Fibroblast of lung (primary cell): ENCODE results near the gene NRCAM. TPM values are rescaled to one million over a fixed set of nuclear protein-coding genes. Genes with fewer than 3 reads are reported as not detected.
A peak's percentile ranks its signal among the peaks of the same experiment; 100 is the strongest.

ENCODE experiments used
- DNase-seq, 2 donors: peaks; one replicate each; pipeline versions ENCODE4 v3.0.0 to v3.0.0-alpha.2; 2010; ENCODE audit warnings: low read depth in 2 of 2
- H2AFZ ChIP-seq: 2 replicates; pipeline ENCODE4 v1.5.1; 2012; ENCODE audit warnings: low read length, control low read depth, inconsistent platforms
- H3K27ac ChIP-seq: 2 replicates; pipeline ENCODE4 v1.5.1; 2011; ENCODE audit warnings: low read length, control low read depth; ENCODE audit not compliant: insufficient read depth
- H3K27me3 ChIP-seq: 2 replicates; pipeline ENCODE4 v1.5.1; 2011; ENCODE audit warnings: mild to moderate bottlenecking, low read length; ENCODE audit not compliant: control insufficient read depth, insufficient read depth
- H3K36me3 ChIP-seq: 2 replicates; pipeline ENCODE4 v1.5.1; 2011; ENCODE audit warnings: low read length; ENCODE audit not compliant: control insufficient read depth, insufficient read depth
- H3K4me1 ChIP-seq: 2 replicates; pipeline ENCODE4 v1.5.1; 2011; ENCODE audit warnings: low read length; ENCODE audit not compliant: control insufficient read depth, insufficient read depth; ENCODE audit errors: extremely low read depth
- H3K4me2 ChIP-seq: 2 replicates; pipeline ENCODE4 v1.5.1; 2011; ENCODE audit warnings: low read length, control low read depth; ENCODE audit not compliant: insufficient read depth; ENCODE audit errors: extremely low read depth
- H3K4me3 ChIP-seq, 4 experiments: fragments of 200-600 bp in 1 of 4; sonication (generic) in 1 of 4; replicated peaks in 1 of 4; 2 replicates each; pipeline ENCODE4 v1.5.1; 2011 to 2016; ENCODE audit warnings: low read length in 4 of 4, low read depth in 3 of 4, mild to moderate bottlenecking in 3 of 4, control low read depth in 2 of 4, inconsistent platforms in 1 of 4, mixed read lengths in 1 of 4; ENCODE audit not compliant: insufficient read depth in 1 of 4; ENCODE audit errors: control extremely low read depth in 1 of 4
- H3K79me2 ChIP-seq: 2 replicates; pipeline ENCODE4 v1.5.1; 2012; ENCODE audit warnings: mild to moderate bottlenecking, low read length, inconsistent platforms; ENCODE audit not compliant: control insufficient read depth, insufficient read depth
- H3K9ac ChIP-seq: 2 replicates; pipeline ENCODE4 v1.5.1; 2011; ENCODE audit warnings: mild to moderate bottlenecking, low read length, control low read depth; ENCODE audit not compliant: insufficient read depth
- H3K9me3 ChIP-seq: 2 replicates; pipeline ENCODE4 v1.5.1; 2012; ENCODE audit warnings: low read depth, low read length; ENCODE audit not compliant: control insufficient read depth, insufficient read depth
- H4K20me1 ChIP-seq: 2 replicates; pipeline ENCODE4 v1.5.1; 2011; ENCODE audit warnings: low read length; ENCODE audit not compliant: control insufficient read depth, insufficient read depth; ENCODE audit errors: extremely low read depth
- CTCF ChIP-seq, 2 donors: IDR thresholded peaks in 1 of 2; conservative IDR thresholded peaks in 1 of 2; 1 replicate in 1 of 2; 2 replicates in 1 of 2; pipeline ENCODE4 v1.5.1; 2011 to 2012; ENCODE audit warnings: low read length in 2 of 2, control low read depth in 1 of 2, inconsistent platforms in 1 of 2, low read depth in 1 of 2, mild to moderate bottlenecking in 1 of 2
- EZH2 ChIP-seq: IDR thresholded peaks from 2 replicates; pipeline ENCODE4 v1.5.1; 2012; ENCODE audit warnings: low read length, control low read depth, mild to moderate bottlenecking; ENCODE audit errors: missing control alignments
- polyA plus RNA-seq, 2 donors: library from polyadenylated mRNA; depleted of rRNA in 1 of 2; stranded (reverse) in 1 of 2; unstranded in 1 of 2; fragments of >200 nt; gene quantifications; 2 replicates each; pipeline ENCODE4 v1.2.1, GENCODE V29; 2011 to 2012; ENCODE audit warnings: missing spikeins in 1 of 2
- total RNA-seq: library from RNA; depleted of rRNA; stranded (reverse); fragments of >200 nt; gene quantifications from 2 replicates; pipeline ENCODE4 v1.2.1, GENCODE V29; 2014

Gene NRCAM
- total and polyA plus RNA-seq, 2 donors (not counting 1 experiment from before 2014, with no cell fraction given): 2.1 to 2.2 TPM

- H3K9ac ChIP-seq: no peak overlapping the region
- no peak overlapping the region for H2AFZ ChIP-seq
- TF ChIP-seq CTCF (conservative IDR thresholded peaks at IDR 0.05 in 1 of 2, IDR thresholded peaks at IDR 0.05 in 1 of 2; ENCODE audit: low read depth in 1 of 2, low read length in 2 of 2) (no peak), EZH2 (no peak)
- no peak overlapping the region for H3K4me3 ChIP-seq
- DNase-seq: no peak
- no peaks in the 10 kb centered on the region for H3K79me2 ChIP-seq
- H4K20me1 ChIP-seq: no peaks in the 10 kb centered on the region
- no peak overlapping the region for H3K27ac ChIP-seq
- no peaks in the 10 kb centered on the region for H3K27me3 ChIP-seq
- no peaks in the 10 kb centered on the region for H3K4me1 ChIP-seq
- no peak overlapping the region for H3K4me2 ChIP-seq
- H3K36me3 ChIP-seq: no peaks in the 10 kb centered on the region
- no peaks in the 10 kb centered on the region for H3K9me3 ChIP-seq
Observed at GRCh38 chr7:108313086-108313485, 143.2 kb downstream of the NRCAM start.

- TF ChIP-seq EZH2 (no peak), CTCF (conservative IDR thresholded peaks at IDR 0.05 in 1 of 2, IDR thresholded peaks at IDR 0.05 in 1 of 2; ENCODE audit: low read depth in 1 of 2, low read length in 2 of 2) (no peak)
- Histone ChIP-seq H3K4me3 (no peak overlapping the region), H4K20me1 (no peaks in the 10 kb centered on the region), H2AFZ (no peak overlapping the region), H3K27ac (no peak overlapping the region), H3K9me3 (no peaks in the 10 kb centered on the region), H3K79me2 (no peaks in the 10 kb centered on the region), H3K36me3 (no peaks in the 10 kb centered on the region), H3K9ac (no peak overlapping the region), H3K27me3 (no peaks in the 10 kb centered on the region), H3K4me2 (no peak overlapping the region), H3K4me1 (no peaks in the 10 kb centered on the region)
- DNase-seq: peak; percentile 41 to 66
Observed at GRCh38 chr7:108311446-108312168, 144.6 kb downstream of the NRCAM start.

GRCh38 chr7:108310351-108310750, 145.9 kb downstream of the NRCAM start:
- Histone ChIP-seq H3K27ac (no peak overlapping the region), H2AFZ (no peak overlapping the region), H3K27me3 (no peaks in the 10 kb centered on the region), H3K4me1 (no peaks in the 10 kb centered on the region), H3K36me3 (no peaks in the 10 kb centered on the region), H3K4me3 (no peak overlapping the region), H3K79me2 (no peaks in the 10 kb centered on the region), H3K9me3 (no peaks in the 10 kb centered on the region), H4K20me1 (no peaks in the 10 kb centered on the region), H3K9ac (no peak overlapping the region), H3K4me2 (no peak overlapping the region)
- peak; percentile 57 to 67 for DNase-seq
- no peak for TF ChIP-seq CTCF (conservative IDR thresholded peaks at IDR 0.05 in 1 of 2, IDR thresholded peaks at IDR 0.05 in 1 of 2; ENCODE audit: low read depth in 1 of 2, low read length in 2 of 2)
- TF ChIP-seq EZH2: no peak
